Retinal pigment epithelial cell (primary cell): ENCODE measurements around the gene CHEK1.
A peak's percentile ranks its signal among the peaks of the same experiment; 100 is the strongest.

Experiments used
- DNase-seq: peaks from one replicate; pipeline ENCODE4 v3.0.0-alpha.2; 2010; ENCODE audit warnings: low read depth
- H3K4me3 ChIP-seq: 2 replicates; pipeline ENCODE4 v1.5.1; 2011; ENCODE audit warnings: mild to moderate bottlenecking, low read length, control low read depth, moderate library complexity
- CTCF ChIP-seq: conservative IDR thresholded peaks from 2 replicates; pipeline ENCODE4 v1.5.1; 2011; ENCODE audit warnings: low read depth, low read length, control low read depth, inconsistent platforms

The CHEK1 gene

GRCh38 chr11:125720781-125721180 is 95.8 kb downstream of the CHEK1 start:
- TF ChIP-seq CTCF: no peak
- H3K4me3 ChIP-seq: no peak overlapping the region
- no peak for DNase-seq

GRCh38 chr11:125724125-125724524 is 99.2 kb downstream of the CHEK1 start:
- DNase-seq: no peak
- peak; percentile 46 for TF ChIP-seq CTCF
- no peak overlapping the region for H3K4me3 ChIP-seq
